Astrocyte of the spinal cord (primary cell): ENCODE results near the gene ABCC6.
A peak's percentile ranks its signal among the peaks of the same experiment; 100 is the strongest.

Experiments used
- DNase-seq: peaks from one replicate; pipeline ENCODE4 v3.0.0; 2011; ENCODE audit warnings: low read depth, low spot score
- H3K4me3 ChIP-seq: 2 replicates; pipeline ENCODE4 v1.5.1; 2011; ENCODE audit warnings: low read depth, mild to moderate bottlenecking, low read length, moderate library complexity
- CTCF ChIP-seq: IDR thresholded peaks from 2 replicates; pipeline ENCODE4 v1.5.1; 2012; ENCODE audit warnings: low read depth, mild to moderate bottlenecking, low read length, inconsistent platforms
- in situ Hi-C: cut with HindIII; loops from 2 replicates; pipeline ENCODE4 v1.10.0; 2017; ENCODE audit warnings: low sequenced_read_pairs

Gene ABCC6

GRCh38 chr16:16131659-16132058 is 91.6 kb downstream of the ABCC6 start:
- in situ Hi-C loops: no loop called here
- no peak for TF ChIP-seq CTCF
- no peak overlapping the region for H3K4me3 ChIP-seq
- DNase-seq: no peak

DNA sequence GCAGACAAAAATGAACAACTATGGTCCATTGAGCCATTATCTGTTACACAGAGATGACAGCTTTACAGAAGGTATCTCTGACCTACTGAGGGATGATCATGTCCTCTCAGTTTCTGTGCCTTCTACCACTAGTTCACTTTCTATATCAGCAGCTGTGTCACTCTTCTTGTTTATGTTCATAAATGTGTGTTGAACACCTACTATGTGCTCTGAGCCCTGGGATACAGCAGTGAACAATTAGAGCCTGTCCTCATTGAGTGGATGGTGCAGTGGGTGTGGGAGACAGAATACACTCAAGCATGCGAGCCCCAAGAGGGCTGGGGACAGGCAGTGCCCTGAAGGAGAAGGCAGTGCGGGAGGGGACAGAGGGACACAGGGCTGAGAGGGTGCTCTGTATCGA is 92.1 kb downstream of the ABCC6 start:
- in situ Hi-C loops: no loop called here
- H3K4me3 ChIP-seq: no peak overlapping the region
- DNase-seq: no peak
- TF ChIP-seq CTCF: no peak

- peak; percentile 73 for DNase-seq
- no peak overlapping the region for H3K4me3 ChIP-seq
- TF ChIP-seq CTCF: peak; percentile 85
- in situ Hi-C loops: no loop called here
Measured at GRCh38 chr16:16127469-16128116, 95.7 kb downstream of the ABCC6 start.

GRCh38 chr16:16126896-16127295 is 96.4 kb downstream of the ABCC6 start:
- TF ChIP-seq CTCF: no peak
- H3K4me3 ChIP-seq: no peak overlapping the region
- DNase-seq: no peak
- in situ Hi-C loops: no loop called here

- H3K4me3 ChIP-seq: no peak overlapping the region
- in situ Hi-C loops: no loop called here
- no peak for TF ChIP-seq CTCF
- no peak for DNase-seq
Measured at GRCh38 chr16:16124974-16125373, 98.3 kb downstream of the ABCC6 start.

DNA sequence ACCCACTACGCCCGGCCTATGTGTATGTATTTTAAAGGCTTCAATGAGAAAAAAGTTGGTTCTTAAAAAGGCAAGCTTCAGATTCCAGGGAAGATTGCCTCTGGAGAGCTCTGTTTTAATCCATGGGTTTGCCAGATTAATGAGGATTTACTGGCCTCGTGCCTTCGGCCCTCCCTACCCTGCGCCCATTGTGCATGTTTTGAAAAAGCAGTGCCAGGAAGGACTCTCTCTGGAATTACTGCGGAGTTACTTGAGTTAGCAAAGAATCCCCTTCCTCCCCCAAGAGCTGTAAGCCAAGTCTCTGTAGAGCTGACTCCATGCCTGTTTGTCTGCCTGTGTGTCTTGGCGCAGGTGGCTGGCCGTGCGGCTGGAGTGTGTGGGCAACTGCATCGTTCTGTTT is 98.9 kb downstream of the ABCC6 start:
- in situ Hi-C loops: no loop called here
- no peak for DNase-seq
- TF ChIP-seq CTCF: no peak
- no peak overlapping the region for H3K4me3 ChIP-seq
